GM23338 (cell line): Measurements from ENCODE around the gene CFAP298.

ENCODE experiments used
- CTCF ChIP-seq, 2 experiments: fragments of 200-600 bp in 1 of 2; sonication (generic) in 1 of 2; conservative IDR thresholded peaks; 2 replicates each; pipeline versions ENCODE4 v1.5.1 to v1.6.1; 2016 to 2017; ENCODE audit warnings: antibody characterized with exemption in 2 of 2, low read depth in 2 of 2, mild to moderate bottlenecking in 2 of 2, moderate library complexity in 1 of 2
- EZH2 ChIP-seq: fragments of 200-600 bp; sonication (generic); IDR thresholded peaks from one replicate; pipeline ENCODE4 v1.8.0; 2017; ENCODE audit warnings: antibody characterized with exemption, mild to moderate bottlenecking, low read depth; ENCODE audit not compliant: unreplicated experiment
- EZH2phosphoT487 ChIP-seq: fragments of 200-600 bp; sonication (generic); IDR thresholded peaks from one replicate; pipeline ENCODE4 v1.8.1; 2018; ENCODE audit warnings: antibody characterized with exemption; ENCODE audit not compliant: unreplicated experiment
- POLR2AphosphoS5 ChIP-seq: IDR thresholded peaks from 2 replicates; pipeline ENCODE4 v1.6.1; 2016; ENCODE audit warnings: antibody characterized with exemption, low read depth
- REST ChIP-seq: IDR thresholded peaks from one replicate; pipeline ENCODE4 v1.6.1; 2018; ENCODE audit warnings: antibody characterized with exemption; ENCODE audit not compliant: unreplicated experiment
- ZNF114 ChIP-seq: fragments of 250-450 bp; sonication (Bioruptor Pico); IDR thresholded peaks from 2 replicates; pipeline ENCODE4 v1.5.0; 2020; ENCODE audit warnings: mild to moderate bottlenecking, moderate library complexity

GRCh38 chr21:32604464-32604863 lies 7.7 kb downstream of the CFAP298 start:
- TF ChIP-seq POLR2AphosphoS5: no peak
- TF ChIP-seq CTCF (conservative IDR thresholded peaks at IDR 0.05; ENCODE audit: low read depth in 2 of 2): no peak
- no peak for TF ChIP-seq REST
- no peak for TF ChIP-seq EZH2
- TF ChIP-seq EZH2phosphoT487: no peak
- no peak for TF ChIP-seq ZNF114 (CRISPR knock-in tag)
